HG02981 (cell line): Measurements from ENCODE around the gene PTOV1.

Experiments used
- ATAC-seq: cut with Tn5 transposase; IDR thresholded peaks from one replicate; pipeline ENCODE4 v1.9.1; 2021; ENCODE audit warnings: mild to moderate bottlenecking, moderate library complexity; ENCODE audit not compliant: unreplicated experiment

PTOV1 gene

GRCh38 chr19:49843265-49843664 is 7.7 kb upstream of the PTOV1 start:
- no peak for ATAC-seq

- no peak for ATAC-seq
These were observed 6.5 kb upstream of the PTOV1 start for GRCh38 chr19:49844138-49845095.

GRCh38 chr19:49845414-49845813 is 5.5 kb upstream of the PTOV1 start:
- ATAC-seq: no peak

DNA sequence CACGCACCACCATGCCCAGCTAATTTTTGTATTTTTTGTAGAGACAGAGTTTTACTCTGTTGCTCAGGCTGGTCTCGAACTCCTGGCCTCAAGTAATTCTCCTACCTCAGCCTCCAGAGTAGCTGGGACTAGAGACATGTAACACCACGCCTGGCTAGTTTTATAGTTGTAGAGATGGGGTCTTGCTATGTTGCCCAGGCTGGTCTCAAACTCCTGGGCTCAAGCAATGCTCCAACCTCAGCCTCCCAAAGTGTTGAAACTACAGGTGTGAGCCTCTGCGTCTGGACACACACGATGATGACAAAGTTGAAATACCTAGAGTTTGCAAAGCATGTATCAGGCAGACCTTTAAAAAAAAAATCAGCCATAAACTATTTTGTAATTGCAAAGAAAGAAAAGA is 4.6 kb upstream of the PTOV1 start:
- ATAC-seq: no peak

- no peak for ATAC-seq
These were observed 2.9 kb upstream of the PTOV1 start for GRCh38 chr19:49847731-49848696.

GRCh38 chr19:49848938-49849337 is 2.0 kb upstream of the PTOV1 start:
- no peak for ATAC-seq

DNA sequence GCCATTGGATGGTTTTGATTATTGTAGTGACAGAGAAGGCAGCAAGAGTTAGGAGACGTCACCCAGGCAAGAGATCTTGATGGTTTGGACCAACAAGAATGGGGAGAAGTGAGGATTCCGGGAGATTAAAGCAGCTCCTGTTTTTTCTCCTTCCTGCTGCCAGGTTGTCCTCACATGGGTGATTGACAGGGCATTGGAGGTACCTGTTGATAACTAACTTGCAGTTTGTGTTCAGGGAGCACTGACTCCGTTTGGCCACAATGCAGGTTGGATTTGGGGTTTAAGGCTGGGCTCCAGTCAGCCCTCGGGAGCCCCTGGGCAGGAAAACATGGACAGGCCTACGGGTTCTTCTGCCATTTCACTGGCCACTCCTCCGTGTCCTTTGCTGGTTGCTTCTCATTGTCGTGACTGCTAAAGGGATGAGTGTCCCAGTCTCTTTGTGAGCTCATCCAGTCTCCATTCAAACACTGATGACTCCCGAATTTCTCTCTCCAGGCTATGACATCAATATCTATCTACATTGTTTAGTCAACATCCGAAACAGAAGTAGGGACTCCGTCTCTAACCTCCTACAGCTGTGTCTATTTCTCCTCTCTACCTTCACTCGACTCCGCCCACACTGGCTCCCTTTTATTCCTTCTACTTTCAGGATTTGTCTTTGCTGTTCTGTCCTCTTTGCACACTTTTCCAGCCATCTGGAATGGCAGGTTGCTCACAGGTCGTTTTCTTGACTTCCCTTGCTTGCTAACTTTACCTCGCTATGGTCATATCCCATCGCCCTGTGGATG is 1.3 kb upstream of the PTOV1 start:
- ATAC-seq: no peak

- ATAC-seq: no peak
These were observed 805 bp upstream of the PTOV1 start for GRCh38 chr19:49850221-49850486.

GRCh38 chr19:49851456-49852259 is 699 bp downstream of the PTOV1 start:
- ATAC-seq: no peak

GRCh38 chr19:49852631-49853126 is 1.7 kb downstream of the PTOV1 start:
- no peak for ATAC-seq

DNA sequence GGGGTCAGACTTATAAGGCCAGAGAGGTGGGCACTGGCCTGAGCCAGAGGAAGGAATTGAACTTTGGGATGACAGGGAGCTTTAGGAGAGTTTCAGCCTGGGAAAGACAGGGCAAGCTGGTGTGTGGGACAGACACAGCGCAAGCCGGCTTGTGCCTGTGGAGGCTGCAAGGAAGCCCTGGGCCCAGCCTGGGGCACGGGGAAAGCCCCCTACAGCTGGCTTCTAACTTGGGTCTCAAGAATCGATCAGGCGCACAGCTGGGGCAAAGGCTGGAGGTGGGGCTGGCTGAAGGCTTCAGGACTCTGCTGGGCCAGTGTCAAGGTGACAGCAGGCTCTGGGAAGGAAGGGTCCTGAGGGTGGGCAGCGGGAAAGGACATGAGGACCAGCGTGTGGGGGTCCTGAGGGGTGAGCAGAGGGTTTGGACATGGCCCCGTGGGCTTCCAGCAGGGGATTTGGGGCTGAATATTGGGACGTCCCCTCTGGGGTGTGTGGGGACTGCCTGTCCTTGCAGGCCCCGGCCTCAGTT is 3.0 kb downstream of the PTOV1 start:
- no peak for ATAC-seq

GRCh38 chr19:49854378-49855263 is 3.7 kb downstream of the PTOV1 start:
- no peak for ATAC-seq

- no peak for ATAC-seq
These were observed 4.3 kb downstream of the PTOV1 start for GRCh38 chr19:49855277-49855675.

- no peak for ATAC-seq
These were observed 5.0 kb downstream of the PTOV1 start for GRCh38 chr19:49855676-49856573.

DNA sequence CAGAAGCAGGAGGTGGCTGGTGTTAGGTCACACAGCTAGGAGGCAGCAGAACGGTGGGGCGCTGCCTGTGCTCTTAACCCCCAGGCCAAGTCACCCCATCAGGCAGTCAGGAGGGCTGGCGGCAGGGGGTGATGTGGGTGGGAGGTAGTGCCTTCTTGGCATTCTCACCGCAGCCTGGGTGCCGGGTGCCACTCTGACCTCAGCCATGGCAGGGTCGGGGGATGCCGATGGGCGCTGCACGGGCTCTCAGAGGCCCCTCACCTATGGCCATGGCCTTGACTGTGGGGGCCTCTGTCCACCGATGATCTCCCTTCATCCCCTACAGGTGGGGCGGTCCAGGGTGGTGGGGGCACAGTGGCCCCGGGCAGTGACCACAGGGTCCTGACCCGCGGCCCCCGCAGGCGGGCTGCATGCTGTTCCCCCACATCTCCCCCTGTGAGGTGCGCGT is 5.6 kb downstream of the PTOV1 start:
- no peak for ATAC-seq

- ATAC-seq: no peak
These were observed 6.3 kb downstream of the PTOV1 start for GRCh38 chr19:49857061-49857837.

DNA sequence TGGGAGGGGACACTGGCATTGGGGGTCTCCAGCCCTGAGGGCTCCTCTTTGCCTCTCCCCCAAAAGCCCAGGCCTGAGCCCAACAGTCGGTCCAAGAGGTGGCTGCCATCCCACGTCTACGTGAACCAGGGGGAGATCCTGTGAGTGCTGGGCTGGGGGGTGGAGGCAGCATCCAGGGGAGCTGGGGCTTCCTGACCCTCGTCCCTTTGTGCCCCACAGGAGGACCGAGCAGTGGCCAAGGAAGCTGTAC is 6.8 kb downstream of the PTOV1 start:
- no peak for ATAC-seq
